ENCODE measurements around the gene HBS1L.

DNA sequence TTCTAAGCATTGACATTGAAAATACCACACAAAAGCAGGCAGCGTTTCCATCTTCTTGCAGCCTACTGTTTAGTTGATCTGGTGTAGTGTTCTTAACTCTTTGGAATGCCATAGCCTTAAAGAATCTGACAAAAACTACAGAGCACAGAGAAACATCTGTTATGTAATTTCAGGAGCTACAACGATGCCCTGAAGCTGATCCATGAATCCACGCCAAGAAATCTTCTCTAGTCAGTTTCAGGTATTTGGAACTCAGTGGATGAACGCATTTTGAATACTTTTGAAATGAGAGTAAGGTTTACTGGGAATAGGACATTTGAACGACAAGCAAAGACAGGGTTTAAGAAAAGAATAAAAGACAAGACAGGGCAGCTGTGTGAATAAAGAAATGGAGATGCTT is 122.5 kb downstream of the HBS1L start:
- TF ChIP-seq, protein P1, sequence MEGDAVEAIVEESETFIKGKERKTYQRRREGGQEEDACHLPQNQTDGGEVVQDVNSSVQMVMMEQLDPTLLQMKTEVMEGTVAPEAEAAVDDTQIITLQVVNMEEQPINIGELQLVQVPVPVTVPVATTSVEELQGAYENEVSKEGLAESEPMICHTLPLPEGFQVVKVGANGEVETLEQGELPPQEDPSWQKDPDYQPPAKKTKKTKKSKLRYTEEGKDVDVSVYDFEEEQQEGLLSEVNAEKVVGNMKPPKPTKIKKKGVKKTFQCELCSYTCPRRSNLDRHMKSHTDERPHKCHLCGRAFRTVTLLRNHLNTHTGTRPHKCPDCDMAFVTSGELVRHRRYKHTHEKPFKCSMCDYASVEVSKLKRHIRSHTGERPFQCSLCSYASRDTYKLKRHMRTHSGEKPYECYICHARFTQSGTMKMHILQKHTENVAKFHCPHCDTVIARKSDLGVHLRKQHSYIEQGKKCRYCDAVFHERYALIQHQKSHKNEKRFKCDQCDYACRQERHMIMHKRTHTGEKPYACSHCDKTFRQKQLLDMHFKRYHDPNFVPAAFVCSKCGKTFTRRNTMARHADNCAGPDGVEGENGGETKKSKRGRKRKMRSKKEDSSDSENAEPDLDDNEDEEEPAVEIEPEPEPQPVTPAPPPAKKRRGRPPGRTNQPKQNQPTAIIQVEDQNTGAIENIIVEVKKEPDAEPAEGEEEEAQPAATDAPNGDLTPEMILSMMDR (optimal IDR thresholded peaks at IDR 0.05 in 1 of 3, IDR thresholded peaks at IDR 0.05 in 1 of 3, conservative IDR thresholded peaks at IDR 0.05 in 1 of 3; ENCODE audit: extremely low read depth in 1 of 3, insufficient read depth in 2 of 3, low read length in 3 of 3): no peak
- TF ChIP-seq EZH2 (IDR thresholded peaks at IDR 0.05; ENCODE audit: low read length): no peak

Measured in keratinocyte (primary cell).